Calu3 (cell line): ENCODE data around the gene UBE2D1. TPM values are rescaled to one million over a fixed set of nuclear protein-coding genes. Genes with fewer than 3 reads are reported as not detected.

ENCODE experiments used
- BruUV-seq: library from RNA; stranded (reverse); fragments of 400-500 nt; replicated peaks from 2 replicates; lab custom pipeline; 2021; lab: Mats Ljungman, UMichigan
- CTCF ChIA-PET: fragments of 300-600 bp; sonication (Branson Sonifier 250); formaldehyde crosslinking; loops from one replicate; lab custom pipeline; 2022; ENCODE audit warnings: antibody characterized with exemption; lab: Charles Lee
- DNase-seq: peaks from one replicate; pipeline ENCODE4 v3.0.0; 2022
- H3K27ac Mint-ChIP-seq: one replicate; pipeline ENCODE4 v1.8.0; 2022; ENCODE audit warnings: mixed read lengths; ENCODE audit not compliant: unreplicated experiment
- H3K27me3 Mint-ChIP-seq: one replicate; pipeline ENCODE4 v1.8.0; 2022; ENCODE audit warnings: mixed read lengths; ENCODE audit not compliant: unreplicated experiment
- H3K36me3 Mint-ChIP-seq: one replicate; pipeline ENCODE4 v1.8.0; 2022; ENCODE audit warnings: mild to moderate bottlenecking, moderate library complexity, mixed read lengths; ENCODE audit not compliant: insufficient read depth, unreplicated experiment
- H3K4me1 Mint-ChIP-seq: one replicate; pipeline ENCODE4 v1.8.0; 2022; ENCODE audit warnings: mild to moderate bottlenecking, low read depth, mixed read lengths; ENCODE audit not compliant: unreplicated experiment
- H3K4me3 Mint-ChIP-seq: one replicate; pipeline ENCODE4 v1.8.0; 2022; ENCODE audit warnings: mild to moderate bottlenecking, low read depth, moderate library complexity, mixed read lengths; ENCODE audit not compliant: unreplicated experiment
- H3K9me3 Mint-ChIP-seq: one replicate; pipeline ENCODE4 v1.8.0; 2022; ENCODE audit warnings: low read depth, mixed read lengths; ENCODE audit not compliant: unreplicated experiment
- CTCF ChIP-seq: fragments of 200-600 bp; IDR thresholded peaks from one replicate; pipeline ENCODE4 v1.8.0; 2022; ENCODE audit warnings: antibody characterized with exemption; ENCODE audit not compliant: unreplicated experiment
- intact Hi-C: fragments of 100-400 bp; cut with micrococcal nuclease; formaldehyde crosslinking; loops from one replicate; pipeline ENCODE4 v1.10.0; 2022; ENCODE audit not compliant: unreplicated experiment
- total RNA-seq: library from RNA; stranded (reverse); gene quantifications from 2 replicates; pipeline ENCODE4 v1.2.3, GENCODE V29; 2022

Gene UBE2D1
- total RNA-seq, 1 experiment from 2014 or later = 25.6 TPM

DNA sequence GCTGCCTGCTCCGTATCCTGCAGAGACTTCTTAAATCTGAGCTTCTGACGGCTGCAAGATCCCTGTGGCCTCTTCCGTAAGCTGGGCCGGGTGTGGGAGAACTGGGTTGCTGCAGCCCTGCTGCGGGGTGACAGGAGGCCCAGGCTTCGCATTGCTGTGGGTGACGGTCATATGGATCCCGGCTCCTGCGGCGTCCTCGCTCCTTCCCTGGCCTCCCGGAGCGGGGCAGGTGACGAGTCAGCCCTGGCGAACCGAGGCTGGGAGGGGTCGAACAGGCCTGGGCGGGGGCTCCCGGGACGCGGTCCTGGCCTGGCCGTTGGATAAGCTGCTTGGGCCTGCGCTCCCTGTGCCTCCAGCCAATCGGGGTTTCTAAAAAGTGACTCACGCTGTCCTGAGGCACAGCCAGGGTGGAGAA is 7.8 kb upstream of the UBE2D1 start:
- CTCF ChIA-PET = interaction anchor here (0.6 kb wide), 1 partner anchor 60 kb away, joined by 5 read pairs; no protein-coding TSS in a partner anchor
- Mint-ChIP-seq H3K27me3 (peaks cover 14% of the 10 kb centered on the region), H3K9me3 (no peaks in the 10 kb centered on the region), H3K4me1 (peaks cover 11% of the 10 kb centered on the region), H3K36me3 (no peaks in the 10 kb centered on the region), H3K27ac (no peak overlapping the region), H3K4me3 (no peak overlapping the region)
- intact Hi-C loops = no loop called here
- no peak for TF ChIP-seq CTCF
- no peak for DNase-seq
- BruUV-seq = no TSS peak

DNA sequence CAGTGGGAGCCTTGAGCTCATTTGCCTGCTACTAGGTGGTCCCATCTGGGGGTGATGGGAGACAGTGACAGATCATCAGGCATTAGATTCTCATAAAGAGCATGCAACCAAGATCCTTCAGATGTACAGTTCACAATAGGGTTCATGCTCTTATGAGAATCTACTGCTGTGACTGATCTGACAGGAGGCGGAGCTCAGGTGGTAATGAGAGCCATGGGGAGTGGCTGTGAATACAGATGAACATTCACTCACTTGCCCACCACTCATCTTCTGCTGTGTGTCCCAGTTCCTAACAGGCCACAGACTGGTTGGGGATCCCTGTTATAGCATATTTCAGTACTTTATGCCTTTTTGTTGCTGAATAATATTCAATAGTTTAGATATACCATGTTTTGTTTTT is 6.6 kb upstream of the UBE2D1 start:
- H3K27ac Mint-ChIP-seq = no peak overlapping the region
- TF ChIP-seq CTCF = no peak
- intact Hi-C loops = no loop called here

GRCh38 chr10:58330431-58330830 is 4.4 kb upstream of the UBE2D1 start:
- no TSS peak for BruUV-seq
- peaks cover 17% of the 10 kb centered on the region for H3K27me3 Mint-ChIP-seq
- no peaks in the 10 kb centered on the region for H3K9me3 Mint-ChIP-seq
- intact Hi-C loops = no loop called here
- H3K4me3 Mint-ChIP-seq = no peak overlapping the region
- no peak overlapping the region for H3K27ac Mint-ChIP-seq
- H3K4me1 Mint-ChIP-seq = no peaks in the 10 kb centered on the region
- H3K36me3 Mint-ChIP-seq = peaks cover 10% of the 10 kb centered on the region
- TF ChIP-seq CTCF = no peak
- DNase-seq = no peak
- CTCF ChIA-PET = no interaction called here

More for the DNA sequence above, 6.6 kb upstream of the UBE2D1 start:
- Mint-ChIP-seq H3K4me1 (no peaks in the 10 kb centered on the region), H3K9me3 (no peaks in the 10 kb centered on the region), H3K27me3 (peaks cover 17% of the 10 kb centered on the region), H3K4me3 (no peak overlapping the region), H3K36me3 (no peaks in the 10 kb centered on the region)
- BruUV-seq = no TSS peak
- no peak for DNase-seq
- CTCF ChIA-PET = no interaction called here

GRCh38 chr10:58331646-58332045 is 3.2 kb upstream of the UBE2D1 start:
- Mint-ChIP-seq H3K4me3 (no peak overlapping the region), H3K4me1 (peaks cover 10% of the 10 kb centered on the region), H3K27me3 (peaks cover 17% of the 10 kb centered on the region), H3K36me3 (peaks cover 17% of the 10 kb centered on the region), H3K27ac (no peak overlapping the region), H3K9me3 (no peaks in the 10 kb centered on the region)
- intact Hi-C loops = no loop called here
- BruUV-seq = no TSS peak
- no peak for TF ChIP-seq CTCF
- DNase-seq = no peak
- CTCF ChIA-PET = no interaction called here
